SK-N-DZ (cell line): ENCODE measurements around the gene UNC13B. TPM values are rescaled to one million over a fixed set of nuclear protein-coding genes. Genes with fewer than 3 reads are reported as not detected.
"Not testable (repeated sequence)": the region's sequence is repeated elsewhere in the genome, so short reads cannot be mapped to it uniquely, and the experiment has no call there.

Experiments
- DNase-seq: peaks from one replicate; pipeline ENCODE4 v3.0.0-alpha.2; 2015; ENCODE audit warnings: low spot score
- polyA plus RNA-seq, 2 experiments: library from polyadenylated mRNA; depleted of rRNA; stranded (reverse); fragments of >200 nt; gene quantifications; 2 replicates each; pipeline ENCODE4 v1.2.3, GENCODE V29; 2014

Gene UNC13B
- 26.0 and 34.6 TPM in 2 replicates for polyA plus RNA-seq (2014; cell fraction: cytosol; rRNA removed)
- polyA plus RNA-seq (2014; cell fraction: nucleus; rRNA removed) = 40.0 and 56.8 TPM in 2 replicates

DNA sequence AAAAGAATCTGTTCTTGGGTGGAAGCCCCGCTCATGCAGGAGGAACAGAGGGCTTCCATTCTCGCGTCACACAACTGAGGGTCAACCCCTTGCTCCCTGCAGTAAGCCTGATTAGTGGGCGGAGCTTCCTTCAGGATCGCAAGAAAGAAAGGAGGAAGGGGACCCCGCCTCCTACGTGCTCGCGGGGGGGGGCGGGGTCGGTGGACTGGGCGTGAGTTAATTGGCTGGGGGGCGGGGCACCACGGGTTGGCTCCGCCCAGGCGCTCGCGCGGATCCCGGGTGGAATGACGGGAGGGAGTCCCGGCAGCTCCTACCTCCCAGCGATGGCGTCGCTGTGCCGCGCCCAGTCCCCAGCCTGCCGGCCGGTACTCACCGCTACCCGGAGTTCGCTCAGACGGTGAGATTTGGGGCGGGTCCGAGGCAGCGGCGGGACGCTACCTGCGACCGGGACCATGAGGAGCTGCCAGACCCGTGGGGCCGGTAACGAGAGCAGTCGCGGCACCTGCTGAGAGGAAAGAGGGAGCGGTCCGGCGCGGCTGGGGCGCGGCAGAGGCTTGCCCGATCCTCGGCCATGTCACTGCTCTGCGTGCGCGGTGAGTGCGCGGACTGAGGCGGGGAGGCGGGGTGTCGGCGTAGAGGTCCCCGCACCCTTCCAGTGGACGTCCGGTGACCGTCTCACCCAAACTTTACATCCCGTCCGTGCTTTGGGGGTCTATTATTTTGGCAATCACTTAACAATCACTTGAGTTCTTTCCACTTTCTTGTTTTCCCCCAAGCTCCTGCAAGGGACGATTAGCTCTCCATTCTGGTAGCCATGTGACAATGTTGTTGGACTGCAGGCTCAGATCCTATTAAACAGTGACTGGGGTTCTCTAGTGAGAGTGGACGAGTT, at the start of gene UNC13B:
UNC13B (plus strand) TSS at position 297 of the 892 bp plus-strand sequence; CDS start at position 572, 275 bp downstream.
- DNase-seq = peak; percentile 97

DNA sequence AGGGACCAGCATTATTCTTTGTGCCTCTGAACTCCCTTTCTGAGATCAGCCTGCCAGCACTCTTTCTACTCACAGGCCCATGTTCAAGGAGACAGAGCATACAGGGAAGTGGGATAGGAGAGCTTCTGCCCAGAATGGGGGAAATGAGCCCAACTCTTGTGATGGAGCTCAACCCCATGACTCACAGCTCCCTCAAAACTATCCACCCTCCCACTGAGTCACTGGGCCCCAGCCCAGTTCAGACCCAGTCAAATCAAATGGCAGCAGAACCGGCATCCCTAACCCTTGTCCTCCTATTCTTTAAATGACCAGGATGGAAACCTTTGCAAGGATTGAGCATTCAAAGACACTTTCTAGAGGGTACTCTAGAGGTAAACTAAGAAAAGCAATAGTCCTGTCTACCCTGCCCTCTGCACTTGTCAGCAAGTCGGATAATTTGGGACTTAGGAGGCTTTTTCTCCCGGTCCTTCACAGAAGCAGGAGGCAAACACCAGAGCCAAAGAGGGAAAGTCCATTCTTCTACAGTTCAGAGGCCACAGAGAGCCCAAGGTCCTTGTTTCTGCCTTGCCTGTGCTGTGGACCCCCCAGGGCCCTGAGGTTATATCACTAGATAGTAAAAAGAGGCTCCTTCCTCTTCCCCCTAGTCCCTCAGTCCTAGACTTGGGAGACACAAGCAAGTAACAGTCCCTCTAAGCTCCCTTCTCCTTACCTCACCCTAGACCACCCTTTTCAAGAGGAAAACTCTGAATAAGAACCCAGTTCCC, 49.4 kb upstream of the UNC13B start:
- no peak for DNase-seq

DNA sequence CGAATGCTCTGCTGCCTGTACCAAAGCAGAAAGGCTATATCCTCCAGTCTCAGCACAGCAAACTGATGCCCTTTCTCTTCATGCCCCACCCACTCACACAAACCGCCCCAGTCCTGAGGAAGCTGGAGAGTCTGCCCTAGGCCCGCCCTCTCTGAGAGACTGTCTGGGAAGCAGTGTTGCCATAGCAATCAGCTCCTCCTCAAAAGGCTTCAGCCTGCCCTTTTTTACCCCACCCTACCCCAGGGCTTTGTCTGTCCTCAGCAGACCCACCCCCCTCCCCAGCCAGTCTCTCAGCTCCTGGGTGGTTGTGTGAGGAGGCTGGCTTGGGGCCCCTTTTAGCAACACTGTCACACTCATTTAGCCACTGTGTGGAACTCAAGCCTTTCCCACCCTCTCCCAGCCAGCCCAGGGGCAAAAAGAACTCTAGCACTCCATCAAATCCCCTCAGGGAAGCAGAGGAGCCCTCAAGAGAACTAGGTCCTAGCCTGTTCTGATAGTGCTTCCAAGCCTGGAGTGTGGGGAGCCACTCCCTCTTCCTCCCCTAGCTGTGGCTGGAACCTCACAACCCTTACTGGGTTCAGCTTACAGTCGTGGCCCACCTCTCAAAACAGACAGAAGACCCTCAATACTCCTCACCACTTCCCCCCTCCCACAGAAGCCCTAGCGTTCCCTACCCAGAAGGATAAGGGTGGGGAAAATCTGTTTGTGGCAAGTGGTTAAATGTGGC, 47.5 kb upstream of the UNC13B start:
- peak; percentile 94 for DNase-seq

DNA sequence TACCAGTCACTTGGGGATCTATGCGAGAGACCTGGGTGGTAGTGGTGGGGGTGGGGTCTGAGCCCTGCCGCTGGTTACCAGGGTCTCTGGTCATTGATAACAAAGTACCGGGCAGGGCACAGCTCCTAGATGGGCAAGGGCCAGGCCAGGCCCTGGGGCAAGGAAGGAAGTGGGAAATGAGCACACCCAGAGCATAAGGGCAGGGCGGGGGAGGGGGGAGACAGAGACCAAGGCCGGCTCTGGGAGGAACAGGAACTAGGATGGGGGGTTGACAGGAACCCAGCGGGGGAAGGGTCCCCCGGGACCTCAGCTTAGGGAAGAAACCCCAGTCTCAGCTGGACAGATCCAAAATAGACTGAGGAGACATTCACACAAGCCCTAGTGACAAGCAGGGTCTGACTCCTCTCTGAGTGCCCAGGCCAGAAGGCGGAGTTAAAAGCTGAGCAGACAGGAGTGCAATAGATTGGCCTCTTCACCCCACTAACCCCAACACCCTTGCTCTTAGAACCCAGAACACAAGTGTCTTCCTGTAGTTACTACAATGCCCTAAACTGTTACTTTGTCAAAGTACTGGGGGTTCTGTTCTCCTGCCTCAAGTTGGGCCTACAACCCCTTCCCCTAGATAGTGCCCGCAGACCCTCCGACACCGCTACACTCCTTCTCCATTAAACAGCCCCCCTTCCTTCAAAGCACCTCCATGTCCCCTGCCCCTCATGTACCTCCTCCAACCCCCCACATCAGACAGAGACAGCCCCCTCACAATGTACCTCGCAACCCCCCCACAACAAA, 46.8 kb upstream of the UNC13B start:
- DNase-seq = peak; percentile 45

DNA sequence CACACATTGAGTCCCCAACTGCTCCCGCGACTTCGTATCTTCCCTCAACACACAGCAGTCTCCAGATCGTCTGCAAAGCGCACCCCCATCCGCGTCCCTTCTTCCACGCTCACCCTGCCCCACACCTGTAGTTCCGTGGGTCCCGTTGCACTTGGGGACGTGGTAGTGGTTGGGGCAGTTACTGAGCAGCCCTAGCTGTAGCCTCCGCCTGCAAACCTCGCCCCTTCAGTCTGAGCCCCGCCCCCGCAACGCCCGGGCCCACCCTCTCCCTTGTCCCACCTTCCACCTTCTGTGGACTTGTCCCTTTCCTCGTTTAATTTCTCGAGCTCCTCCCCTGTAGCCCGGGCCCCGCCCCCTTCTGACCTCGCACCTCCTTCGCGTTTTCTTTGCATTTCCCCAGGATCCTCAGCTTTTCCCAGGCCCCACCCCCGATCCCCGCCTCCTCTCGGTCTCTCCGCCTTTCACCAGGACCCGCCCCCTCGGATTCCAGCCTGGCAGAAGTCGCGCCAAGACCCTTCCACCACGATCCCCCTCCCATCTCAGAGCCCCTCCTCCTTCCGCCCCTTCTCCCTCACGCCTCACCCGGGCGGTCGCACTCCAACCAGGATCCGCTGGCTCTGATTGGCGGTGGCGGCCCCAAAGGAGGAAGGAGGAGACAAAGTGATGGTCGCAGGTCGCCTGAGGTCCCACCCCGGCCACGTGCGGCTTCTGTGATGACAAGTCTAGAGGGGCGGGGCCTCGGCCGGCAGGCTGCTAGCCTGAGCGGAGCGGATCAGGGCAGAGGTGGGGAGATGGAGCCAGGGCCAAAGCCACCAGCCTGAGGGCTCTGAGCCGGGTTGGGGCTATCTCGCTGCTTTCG, 45.9 kb upstream of the UNC13B start, which contains the start of gene ATOSB:
ATOSB (minus strand) TSS at position 183 of the 859 bp plus-strand sequence. CDS start 7,588 bp downstream, outside the sequence.
- DNase-seq = peak; percentile 99

DNA sequence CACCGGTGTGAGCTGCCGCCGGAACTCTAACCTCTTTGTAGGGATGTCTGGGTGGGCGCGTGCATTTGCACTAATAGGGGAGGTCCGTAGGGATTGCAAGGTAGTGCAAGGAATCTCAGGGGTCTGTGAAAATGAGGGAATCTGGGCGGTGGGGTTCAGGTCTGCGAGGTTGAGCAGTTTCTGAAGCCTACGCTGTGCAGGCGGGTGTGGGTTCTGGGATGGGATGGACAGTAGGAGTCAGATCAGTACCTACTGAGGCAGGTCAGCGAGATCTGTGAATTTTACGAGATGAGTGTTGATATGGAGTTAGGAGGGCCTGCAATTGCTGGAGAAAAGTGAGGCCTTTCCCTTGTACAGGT, 45.3 kb upstream of the UNC13B start:
- DNase-seq = no peak

DNA sequence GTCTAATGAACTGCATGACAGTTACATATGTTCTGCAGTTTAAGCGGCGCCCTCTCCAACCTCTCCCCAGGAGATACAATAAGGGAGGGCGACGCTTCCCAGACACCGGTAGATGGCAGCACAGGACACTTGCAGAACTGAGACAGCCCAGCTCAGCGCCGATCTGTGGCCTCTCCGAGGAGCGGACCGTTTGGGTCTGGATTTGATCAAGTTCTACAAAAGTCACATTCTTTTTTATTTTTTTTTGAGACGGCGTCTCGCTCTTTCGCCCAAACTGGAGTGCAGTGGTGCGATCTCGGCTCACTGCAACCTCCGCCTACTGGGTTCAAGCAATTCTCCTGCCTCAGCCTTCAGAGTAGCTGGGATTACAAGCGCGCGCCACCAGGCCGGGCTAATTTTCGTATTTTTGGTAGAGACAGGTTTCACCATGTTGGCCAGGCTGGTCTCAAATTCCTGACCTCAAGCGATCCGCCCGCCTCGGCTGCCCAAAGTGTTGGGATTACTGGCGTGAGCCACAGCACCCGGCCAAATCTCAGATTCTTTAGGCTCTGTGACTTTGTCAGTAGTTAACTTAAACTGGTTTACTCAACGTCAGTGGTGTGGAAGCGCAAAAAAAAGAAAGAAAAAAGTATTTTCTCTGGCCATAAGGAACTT, 44.8 kb upstream of the UNC13B start:
- DNase-seq = peak; percentile 91

DNA sequence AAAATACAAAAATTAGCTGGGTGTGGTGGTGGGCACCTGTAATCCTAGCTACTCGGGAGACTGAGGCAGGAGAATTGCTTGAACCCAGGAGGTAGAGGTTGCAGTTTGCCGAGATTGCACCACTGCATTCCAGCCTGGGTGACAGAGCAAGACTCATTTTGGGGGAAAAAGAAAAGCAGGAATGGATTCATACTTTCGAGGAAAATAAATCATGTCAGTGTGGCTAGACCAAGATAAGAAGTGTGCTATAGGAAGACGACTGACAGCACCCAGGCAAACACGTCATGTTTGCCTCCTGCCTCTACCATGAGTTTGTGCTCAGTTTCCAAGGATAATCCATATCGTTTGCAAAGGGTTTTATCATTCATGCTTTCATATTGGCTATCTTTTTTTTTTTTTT, 26.9 kb upstream of the UNC13B start:
- DNase-seq = no peak

DNA sequence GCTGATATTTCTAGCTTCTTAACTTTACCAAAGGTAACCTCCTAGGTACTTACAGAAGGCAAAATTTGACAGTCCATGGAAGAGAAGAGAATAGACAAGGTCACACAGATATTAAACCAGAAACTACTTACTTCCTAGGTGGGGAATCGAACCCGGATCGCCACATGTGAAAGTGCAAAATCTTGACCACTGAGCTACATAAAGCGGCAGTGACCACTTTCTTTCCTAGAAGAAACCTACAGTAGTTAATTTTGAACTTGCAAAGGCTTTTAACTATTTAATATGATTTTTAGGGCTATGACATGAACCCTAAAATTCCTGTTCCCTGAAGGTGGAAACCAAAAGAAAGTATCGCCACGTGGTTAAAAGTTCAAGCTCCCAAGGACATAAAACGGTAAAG, 25.8 kb upstream of the UNC13B start:
- no peak for DNase-seq

DNA sequence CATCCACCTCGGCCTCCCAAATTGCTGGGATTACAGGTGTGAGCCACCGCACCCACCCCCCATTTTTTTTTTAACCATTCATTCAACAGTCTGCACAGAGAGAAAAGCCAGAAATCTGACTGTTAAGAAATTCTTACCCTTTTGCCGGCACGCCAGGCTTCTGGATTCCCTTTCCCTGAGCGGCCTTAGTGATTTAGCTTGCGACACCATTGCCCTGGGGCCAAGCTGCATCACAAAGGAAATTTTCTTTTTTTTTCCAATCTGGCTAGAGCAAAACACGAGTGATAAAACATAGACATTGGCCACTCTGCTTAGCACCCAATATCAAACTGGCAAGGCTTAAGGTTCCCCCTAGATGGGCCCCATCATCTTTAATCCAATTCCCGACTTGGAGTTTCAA, 24.9 kb upstream of the UNC13B start:
- DNase-seq = no peak

DNA sequence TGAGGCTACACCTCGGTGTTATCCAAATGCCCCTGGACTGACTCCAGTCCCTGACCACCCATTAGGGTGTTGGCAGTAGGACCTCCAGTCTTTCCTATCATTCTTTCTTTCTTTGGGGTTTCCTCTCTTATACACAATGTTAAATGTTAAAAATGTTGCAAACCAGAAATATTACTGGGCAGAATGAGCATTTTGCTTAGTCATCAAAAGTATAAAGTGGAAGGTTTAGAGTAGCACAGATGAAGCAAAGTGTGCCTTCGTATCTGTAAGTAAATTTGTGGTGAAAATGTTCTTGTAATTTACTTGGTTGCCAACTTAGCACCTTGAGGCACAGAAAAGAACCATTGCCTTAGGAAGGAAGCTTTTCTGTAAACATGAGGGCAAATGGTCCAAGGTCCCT, 21.7 kb upstream of the UNC13B start:
- DNase-seq = no peak

DNA sequence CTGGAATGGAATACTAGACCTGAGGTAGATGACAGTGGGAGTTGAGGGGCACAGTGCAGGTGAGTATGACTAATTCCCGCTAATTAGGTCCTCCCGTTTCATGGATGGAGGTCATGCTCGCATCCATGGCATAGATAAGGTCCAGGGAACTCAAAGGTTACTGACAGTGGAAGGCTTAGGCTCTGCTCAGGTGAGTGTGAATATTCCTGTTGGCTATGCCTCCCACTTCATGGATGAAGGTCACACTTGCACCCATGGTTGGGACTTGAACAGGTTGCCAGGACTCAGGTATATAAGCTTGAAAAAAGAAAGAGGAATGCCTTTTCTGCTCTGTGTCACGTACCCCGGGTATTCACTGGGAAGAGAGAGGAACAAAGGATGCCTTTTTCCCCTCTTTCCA, 19.8 kb upstream of the UNC13B start:
- no peak for DNase-seq

DNA sequence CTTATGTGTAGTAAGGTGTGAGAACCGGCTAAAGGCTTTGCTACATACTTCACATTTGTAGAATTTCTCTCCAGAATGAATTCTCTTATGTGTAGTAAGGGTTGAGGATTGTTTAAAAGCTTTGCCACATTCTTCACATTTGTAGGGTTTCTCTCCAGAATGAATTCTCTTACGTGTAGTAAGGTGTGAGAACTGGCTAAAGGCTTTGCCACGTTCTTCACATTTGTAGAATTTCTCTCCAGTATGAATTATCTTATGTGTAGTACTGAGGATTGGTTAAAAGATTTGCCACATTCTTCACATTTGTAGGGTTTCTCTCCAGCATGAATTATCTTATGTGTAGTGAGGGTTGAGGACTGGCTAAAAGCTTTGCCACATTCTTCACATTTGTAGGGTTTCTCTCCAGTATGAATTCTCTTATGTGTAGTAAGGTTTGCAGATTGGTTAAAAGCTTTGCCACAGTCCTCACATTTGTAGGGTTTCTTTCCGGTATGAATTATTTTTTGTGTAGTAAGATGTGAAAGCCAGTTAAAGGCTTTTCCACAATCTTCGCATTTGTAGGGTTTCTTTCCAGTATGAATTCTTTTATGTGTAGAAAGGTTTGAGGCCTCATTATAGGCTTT, 13.8 kb upstream of the UNC13B start:
- DNase-seq = not testable (repeated sequence)

DNA sequence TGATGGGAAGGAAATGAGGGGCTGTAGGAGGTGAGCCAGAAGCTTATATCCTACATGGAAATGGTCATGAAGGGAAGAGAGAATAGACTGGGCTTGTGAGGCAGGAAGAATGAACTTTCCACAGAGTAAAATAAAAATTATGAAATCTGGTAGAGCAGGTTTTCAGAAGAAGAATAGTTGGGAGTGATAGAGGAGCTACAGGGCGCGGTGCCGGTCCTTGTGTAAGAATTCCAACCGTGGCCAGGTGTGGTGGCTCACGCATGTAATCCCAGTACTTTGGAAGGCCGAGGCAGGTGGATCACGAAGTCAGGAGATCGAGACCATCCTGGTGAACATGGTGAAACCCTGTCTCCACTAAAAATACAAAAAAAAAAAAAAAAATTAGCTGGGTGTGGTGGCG, 8.9 kb upstream of the UNC13B start:
- DNase-seq = no peak

DNA sequence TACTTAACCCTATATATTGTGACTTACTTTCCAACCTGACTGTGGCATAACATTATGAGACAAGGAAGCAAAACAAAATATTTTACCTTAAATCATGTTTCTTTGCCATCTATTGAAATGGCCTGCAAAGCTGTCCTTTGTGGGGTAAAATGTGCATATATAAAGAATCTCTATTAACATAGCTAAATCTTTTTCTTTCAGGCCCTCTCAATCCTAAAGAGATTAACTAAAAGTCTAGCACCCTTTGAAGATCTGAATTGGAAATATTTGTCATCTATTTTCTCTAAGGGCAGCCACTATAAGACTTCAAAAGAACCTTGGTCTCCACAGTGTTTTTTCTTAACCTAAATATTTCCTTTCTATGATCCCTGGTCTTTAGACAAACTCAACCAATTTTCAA, 5.0 kb upstream of the UNC13B start:
- DNase-seq = no peak

DNA sequence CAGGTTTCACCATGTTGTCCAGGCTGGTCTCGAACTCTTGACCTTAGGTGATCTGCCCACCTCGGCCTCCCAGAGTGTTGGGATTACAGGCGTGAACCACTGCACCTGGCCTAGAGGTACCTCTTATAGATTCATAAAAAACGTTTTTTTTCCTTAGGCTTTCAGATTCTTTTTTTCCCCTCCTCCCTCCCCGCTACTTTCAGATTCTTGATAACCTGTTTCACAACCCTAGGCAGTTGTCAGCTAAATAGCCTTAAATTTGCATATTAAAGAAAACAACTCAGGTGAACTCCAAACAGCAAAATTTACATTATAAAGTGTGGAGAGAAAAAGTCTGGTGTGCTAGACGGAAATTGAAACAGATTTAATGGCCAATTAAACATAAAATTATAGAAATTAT, 4.0 kb upstream of the UNC13B start:
- DNase-seq = not testable (repeated sequence)

DNA sequence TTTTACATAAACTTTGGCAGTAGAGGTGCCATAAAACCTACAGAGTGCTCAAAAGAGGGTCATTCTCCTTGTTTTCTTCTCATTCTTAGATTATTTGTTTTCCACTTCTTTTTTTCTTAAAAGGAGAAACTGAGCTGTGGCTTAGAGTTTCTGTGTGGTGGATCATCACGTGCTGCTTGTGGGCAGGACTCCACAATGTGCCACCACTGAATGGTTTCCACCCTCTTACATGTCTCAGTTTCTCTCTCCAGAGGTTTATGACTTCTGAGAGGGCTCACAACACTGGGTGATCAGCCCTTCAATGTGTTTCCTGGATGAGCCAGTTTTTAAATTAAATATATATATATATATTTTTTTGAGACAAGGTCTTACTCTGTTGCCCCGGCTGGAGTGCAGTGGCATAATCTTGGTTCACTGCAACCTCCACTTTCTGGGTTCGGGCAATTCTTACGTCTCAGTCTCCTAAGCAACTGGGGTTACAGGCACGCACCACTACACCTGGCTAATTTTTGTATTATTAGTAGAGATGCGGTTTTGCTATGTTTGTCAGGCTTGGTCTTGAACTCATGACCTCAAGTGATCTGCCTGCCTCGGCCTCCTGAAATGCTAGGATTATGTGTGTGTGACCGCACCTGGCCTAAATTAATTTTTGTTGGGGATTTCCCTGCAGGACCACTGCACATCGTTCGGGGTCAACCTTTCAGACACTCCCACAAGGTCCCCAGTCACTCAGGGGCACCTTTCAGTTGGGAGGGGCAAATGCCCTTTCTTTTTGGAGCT, 3.1 kb upstream of the UNC13B start:
- no peak for DNase-seq

DNA sequence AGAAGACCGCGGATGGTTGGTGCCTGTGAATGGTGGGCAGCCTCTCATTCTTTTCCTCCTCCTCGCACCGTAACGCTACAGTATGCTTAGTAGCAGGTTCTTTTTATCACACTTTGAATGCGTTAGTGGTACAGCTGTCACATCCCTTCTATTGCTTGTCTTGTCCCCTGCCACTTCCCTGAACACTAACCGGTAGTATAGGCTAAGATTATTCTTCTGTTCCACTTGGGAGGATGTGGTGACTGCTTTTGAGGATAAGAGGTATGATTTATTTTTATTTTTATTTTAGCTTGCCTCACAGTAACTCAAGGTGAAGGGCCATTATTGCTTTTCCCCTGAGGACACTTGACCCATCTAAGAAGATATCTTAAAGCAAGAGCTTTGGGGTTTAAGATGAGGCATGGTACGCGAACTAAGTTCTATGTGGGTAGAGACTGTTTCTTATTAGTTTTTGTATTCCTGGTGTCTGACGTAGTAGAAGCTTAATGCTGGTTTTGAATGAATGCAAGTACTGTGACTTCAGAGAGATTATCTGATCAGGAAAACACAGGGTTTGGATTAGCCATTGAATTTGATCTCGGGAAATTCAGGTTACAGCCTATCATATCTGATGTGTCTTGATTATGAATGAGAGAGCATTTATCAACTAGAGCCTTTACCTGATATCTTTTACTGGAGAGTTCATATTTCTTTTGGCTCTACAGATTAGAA, 951 bp downstream of the UNC13B start:
- DNase-seq = no peak
